GM19239 (cell line): Measurements from ENCODE around the gene SRGAP1.

Source experiments
- DNase-seq: peaks from one replicate; pipeline ENCODE4 v3.0.0; 2011; ENCODE audit warnings: low spot score; ENCODE audit not compliant: insufficient read length
- FAIRE-seq: peaks from 2 replicates; lab custom pipeline; 2011; peaks lifted over from hg19 to GRCh38; lab: Jason Lieb, UNC

Gene SRGAP1

GRCh38 chr12:63898764-63899337 is 54.4 kb downstream of the SRGAP1 start:
- no peak for FAIRE-seq

GRCh38 chr12:63899396-63899795 is 54.9 kb downstream of the SRGAP1 start:
- DNase-seq (no peak), FAIRE-seq (no peak)

More at GRCh38 chr12:63898764-63899337, 54.4 kb downstream of the SRGAP1 start:
- no peak for DNase-seq

GRCh38 chr12:63900922-63901793 is 56.7 kb downstream of the SRGAP1 start:
- FAIRE-seq (no peak), DNase-seq (no peak)

- no peak for DNase-seq
- no peak for FAIRE-seq
Observed at GRCh38 chr12:63904653-63905052, 60.2 kb downstream of the SRGAP1 start.

GRCh38 chr12:63905544-63905943 is 61.0 kb downstream of the SRGAP1 start:
- no peak for FAIRE-seq
- DNase-seq, result no peak

- FAIRE-seq (no peak), DNase-seq (no peak)
Observed at GRCh38 chr12:63906876-63907275, 62.4 kb downstream of the SRGAP1 start.

- no peak for FAIRE-seq
- no peak for DNase-seq
Observed at GRCh38 chr12:63907561-63907960, 63.1 kb downstream of the SRGAP1 start.

GRCh38 chr12:63909746-63910145 is 65.2 kb downstream of the SRGAP1 start:
- DNase-seq (no peak), FAIRE-seq (no peak)

- FAIRE-seq (no peak), DNase-seq (no peak)
Observed at GRCh38 chr12:63911341-63911740, 66.8 kb downstream of the SRGAP1 start.

GRCh38 chr12:63912651-63913050 is 68.2 kb downstream of the SRGAP1 start:
- DNase-seq, result no peak
- FAIRE-seq, result no peak

- DNase-seq (no peak), FAIRE-seq (no peak)
Observed at GRCh38 chr12:63913929-63914328, 69.4 kb downstream of the SRGAP1 start.

GRCh38 chr12:63915105-63915800 is 70.8 kb downstream of the SRGAP1 start:
- no peak for FAIRE-seq
- no peak for DNase-seq

GRCh38 chr12:63916561-63917476 is 72.3 kb downstream of the SRGAP1 start:
- DNase-seq, result no peak
- FAIRE-seq, result no peak

GRCh38 chr12:63917477-63917862 is 73.0 kb downstream of the SRGAP1 start:
- DNase-seq, result no peak
- FAIRE-seq, result no peak

GRCh38 chr12:63917864-63918799 is 73.6 kb downstream of the SRGAP1 start:
- no peak for DNase-seq
- no peak for FAIRE-seq

GRCh38 chr12:63918800-63919300 is 74.3 kb downstream of the SRGAP1 start:
- no peak for DNase-seq
- no peak for FAIRE-seq

GRCh38 chr12:63919756-63920155 is 75.3 kb downstream of the SRGAP1 start:
- DNase-seq (no peak), FAIRE-seq (no peak)

- no peak for DNase-seq
- FAIRE-seq, result no peak
Observed at GRCh38 chr12:63921157-63921556, 76.7 kb downstream of the SRGAP1 start.

- FAIRE-seq, result no peak
Observed at GRCh38 chr12:63922474-63922873, 78.0 kb downstream of the SRGAP1 start.

More at GRCh38 chr12:63922474-63922873, 78.0 kb downstream of the SRGAP1 start:
- no peak for DNase-seq
